HUES64 (cell line): ENCODE measurements around the gene DBP.
A peak's percentile ranks its signal among the peaks of the same experiment; 100 is the strongest.

ENCODE experiments used
- H3K27ac ChIP-seq: 2 replicates; pipeline ENCODE4 v1.7.0; 2013; ENCODE audit warnings: low read depth, low read length, inconsistent platforms
- H3K27me3 ChIP-seq: 2 replicates; pipeline ENCODE4 v1.6.1; 2013; ENCODE audit warnings: mild to moderate bottlenecking, low read length; ENCODE audit not compliant: insufficient read depth
- H3K36me3 ChIP-seq: 2 replicates; pipeline ENCODE4 v1.6.1; 2013; ENCODE audit warnings: mild to moderate bottlenecking, low read length; ENCODE audit not compliant: insufficient read depth
- H3K4me1 ChIP-seq: 2 replicates; pipeline ENCODE4 v1.6.1; 2013; ENCODE audit warnings: mild to moderate bottlenecking, low read length, moderate library complexity; ENCODE audit not compliant: insufficient read depth
- H3K4me3 ChIP-seq: 2 replicates; pipeline ENCODE4 v1.5.1; 2013; ENCODE audit warnings: mild to moderate bottlenecking, low read length, moderate library complexity
- H3K9ac ChIP-seq: 2 replicates; pipeline ENCODE4 v1.6.1; 2013; ENCODE audit warnings: mild to moderate bottlenecking, low read depth, low read length
- H3K9me3 ChIP-seq: 2 replicates; pipeline ENCODE4 v1.6.1; 2013; ENCODE audit warnings: low read depth, low read length; ENCODE audit not compliant: insufficient read depth
- WGBS: fragments of 150-250, 120-280 bp; methylation state at CpG from one replicate; pipeline ENCODE4 v1.1.7; 2013; ENCODE audit warnings: missing lambda C conversion rate; 5-methylcytosine and 5-hydroxymethylcytosine counted together

The DBP gene

DNA sequence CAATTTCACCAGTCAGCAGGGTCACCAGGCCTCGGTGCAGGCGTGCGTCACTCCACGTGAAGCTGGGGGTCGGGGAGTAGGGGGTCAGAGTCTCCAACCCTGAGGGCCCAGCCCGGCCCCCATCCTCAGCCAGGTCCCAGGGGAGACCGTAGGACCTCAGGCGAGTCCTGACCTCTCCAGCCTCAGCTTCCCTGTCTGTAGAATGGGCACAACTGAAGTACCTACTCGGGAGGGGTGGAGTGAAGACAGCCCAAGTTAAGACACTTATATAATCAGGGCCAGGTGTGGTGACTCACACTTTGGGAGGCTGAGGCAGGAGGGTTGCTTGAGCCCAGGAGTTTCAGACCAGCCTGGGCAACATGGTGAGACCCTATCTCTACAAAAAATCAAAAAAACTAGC lies 33.3 kb downstream of the DBP start:
- Histone ChIP-seq H3K9me3 (no peaks in the 10 kb centered on the region), H3K27ac (no peak overlapping the region), H3K27me3 (no peaks in the 10 kb centered on the region), H3K4me1 (no peaks in the 10 kb centered on the region), H3K4me3 (no peak overlapping the region), H3K36me3 (no peaks in the 10 kb centered on the region), H3K9ac (no peak overlapping the region)
- WGBS: 96% methylated on average over 9 of the region's 9 CpGs

DNA sequence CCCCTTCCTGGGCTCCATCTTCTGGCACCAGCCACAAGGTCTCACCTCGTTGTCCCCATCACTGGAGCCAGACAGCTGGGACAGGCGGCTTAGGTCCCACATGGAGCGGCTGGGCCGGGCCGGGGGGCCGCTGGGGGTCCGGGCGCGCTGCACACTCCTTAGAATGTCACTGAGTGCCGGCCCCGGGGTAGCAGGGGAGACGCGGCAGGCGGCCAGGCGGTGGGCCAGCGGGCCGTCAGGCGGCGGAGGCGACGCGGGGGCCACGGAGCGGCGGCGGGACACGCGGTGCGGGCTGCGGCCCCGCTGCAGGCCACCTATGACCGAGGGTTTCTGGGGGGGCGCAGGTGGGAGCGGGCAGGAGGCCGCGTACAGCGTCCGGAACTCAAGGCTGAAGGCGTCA lies 33.7 kb downstream of the DBP start:
- no peak overlapping the region for H3K4me3 ChIP-seq
- no peaks in the 10 kb centered on the region for H3K4me1 ChIP-seq
- WGBS: 96% methylated on average over 39 of the region's 39 CpGs
- no peaks in the 10 kb centered on the region for H3K27me3 ChIP-seq
- H3K9ac ChIP-seq: no peak overlapping the region
- H3K9me3 ChIP-seq: no peaks in the 10 kb centered on the region
- no peak overlapping the region for H3K27ac ChIP-seq
- H3K36me3 ChIP-seq: no peaks in the 10 kb centered on the region

- 95% methylated on average over 9 of the region's 9 CpGs for WGBS
- Histone ChIP-seq H3K9me3 (no peaks in the 10 kb centered on the region), H3K36me3 (no peaks in the 10 kb centered on the region), H3K4me3 (no peak overlapping the region), H3K4me1 (no peaks in the 10 kb centered on the region), H3K27ac (no peak overlapping the region), H3K27me3 (no peaks in the 10 kb centered on the region), H3K9ac (no peak overlapping the region)
These were observed 34.2 kb downstream of the DBP start for GRCh38 chr19:48603001-48603400.

GRCh38 chr19:48600679-48601417 lies 36.3 kb downstream of the DBP start:
- no peak overlapping the region for H3K27ac ChIP-seq
- no peak overlapping the region for H3K9ac ChIP-seq
- no peak overlapping the region for H3K4me3 ChIP-seq
- H3K4me1 ChIP-seq: no peaks in the 10 kb centered on the region
- H3K27me3 ChIP-seq: no peaks in the 10 kb centered on the region
- H3K9me3 ChIP-seq: no peaks in the 10 kb centered on the region
- WGBS: 92% methylated on average over 21 of the region's 21 CpGs
- H3K36me3 ChIP-seq: no peaks in the 10 kb centered on the region

DNA sequence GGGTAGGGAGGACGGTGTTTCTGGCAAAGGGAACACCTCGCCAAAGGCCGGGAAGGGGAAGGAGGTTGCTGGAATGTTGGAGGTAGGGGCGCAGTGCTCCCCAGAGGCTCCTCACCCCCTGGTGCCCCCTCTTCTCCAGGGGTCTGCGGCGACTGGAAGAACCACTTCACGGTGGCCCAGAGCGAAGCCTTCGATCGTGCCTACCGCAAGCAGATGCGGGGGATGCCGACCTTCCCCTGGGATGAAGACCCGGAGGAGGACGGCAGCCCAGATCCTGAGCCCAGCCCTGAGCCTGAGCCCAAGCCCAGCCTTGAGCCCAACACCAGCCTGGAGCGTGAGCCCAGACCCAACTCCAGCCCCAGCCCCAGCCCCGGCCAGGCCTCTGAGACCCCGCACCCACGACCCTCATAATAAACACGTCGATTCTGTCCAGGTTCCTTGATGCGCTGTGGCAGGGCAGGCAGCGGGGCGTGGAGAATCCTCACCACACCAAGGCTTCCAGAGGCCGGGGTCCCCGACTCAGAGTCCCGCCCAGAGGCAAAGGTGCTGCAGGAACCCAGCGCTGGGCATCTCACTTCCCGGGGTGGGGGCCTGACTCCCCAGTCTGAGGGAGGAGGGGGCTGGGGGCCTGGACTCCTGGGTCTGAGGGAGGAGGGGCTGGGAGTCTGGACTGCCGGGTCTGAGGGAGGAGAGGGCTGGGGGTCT lies 38.0 kb downstream of the DBP start:
- Histone ChIP-seq H3K9ac (no peak overlapping the region), H3K27ac (no peak overlapping the region), H3K4me3 (no peak overlapping the region), H3K27me3 (no peaks in the 10 kb centered on the region), H3K4me1 (no peaks in the 10 kb centered on the region), H3K36me3 (no peaks in the 10 kb centered on the region), H3K9me3 (no peaks in the 10 kb centered on the region)
- WGBS: 85% methylated on average over 30 of the region's 30 CpGs

- H3K9ac ChIP-seq: no peak overlapping the region
- 89% methylated on average over 39 of the region's 39 CpGs for WGBS
- no peaks in the 10 kb centered on the region for H3K4me1 ChIP-seq
- H3K36me3 ChIP-seq: no peaks in the 10 kb centered on the region
- H3K4me3 ChIP-seq: no peak overlapping the region
- H3K9me3 ChIP-seq: no peaks in the 10 kb centered on the region
- no peak overlapping the region for H3K27ac ChIP-seq
- H3K27me3 ChIP-seq: no peaks in the 10 kb centered on the region
These were observed 40.3 kb downstream of the DBP start for GRCh38 chr19:48596679-48597465.

DNA sequence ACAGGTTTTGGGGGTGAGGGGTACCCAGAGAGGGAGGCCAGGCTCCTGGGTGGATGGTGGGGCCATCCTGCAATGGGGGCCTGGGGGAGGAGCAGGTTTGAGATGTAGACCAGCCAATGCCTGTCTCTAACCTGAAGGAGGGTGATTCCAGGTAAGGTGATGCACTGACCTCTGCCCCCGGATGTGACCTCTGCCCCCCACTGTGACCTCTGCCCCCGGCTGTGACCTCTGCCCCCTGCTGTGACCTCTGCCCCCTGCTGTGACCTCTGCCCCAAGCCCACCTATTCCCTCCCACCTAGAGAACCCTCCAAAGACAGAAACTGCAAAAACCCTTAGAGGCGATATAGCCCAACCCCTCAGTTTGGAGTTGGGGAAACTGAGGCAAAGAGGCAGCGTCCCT lies 40.9 kb downstream of the DBP start:
- Histone ChIP-seq H3K9ac (no peak overlapping the region), H3K4me1 (no peaks in the 10 kb centered on the region)
- WGBS: 96% methylated on average over 3 of the region's 4 CpGs

DNA sequence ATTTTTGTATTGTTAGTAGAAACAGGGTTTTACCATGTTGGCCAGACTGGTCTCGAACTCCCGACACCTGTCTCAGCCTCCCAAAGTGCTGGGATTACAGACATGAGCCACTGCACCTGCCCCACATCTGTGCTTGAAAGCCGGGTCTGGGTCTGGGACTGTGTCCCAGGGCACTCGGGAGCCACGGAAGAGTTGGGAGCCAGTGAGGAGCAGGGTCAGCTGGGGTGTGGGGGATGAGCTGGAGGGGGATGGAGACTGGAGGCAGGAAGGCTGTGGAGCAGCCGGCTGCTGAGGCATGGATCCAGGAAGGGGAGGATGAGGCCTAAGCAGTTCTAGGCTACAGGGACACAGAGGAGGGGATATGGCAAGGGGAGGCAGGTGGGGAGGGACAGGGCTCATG lies 41.3 kb downstream of the DBP start:
- Histone ChIP-seq H3K9me3 (no peaks in the 10 kb centered on the region), H3K4me3 (no peak overlapping the region), H3K9ac (no peak overlapping the region), H3K27ac (no peak overlapping the region), H3K4me1 (no peaks in the 10 kb centered on the region), H3K36me3 (no peaks in the 10 kb centered on the region), H3K27me3 (no peaks in the 10 kb centered on the region)
- WGBS: 86% methylated on average over 6 of the region's 6 CpGs

More for the DNA sequence above, 40.9 kb downstream of the DBP start:
- Histone ChIP-seq H3K27ac (no peak overlapping the region), H3K4me3 (no peak overlapping the region), H3K36me3 (no peaks in the 10 kb centered on the region), H3K9me3 (no peaks in the 10 kb centered on the region), H3K27me3 (no peaks in the 10 kb centered on the region)

DNA sequence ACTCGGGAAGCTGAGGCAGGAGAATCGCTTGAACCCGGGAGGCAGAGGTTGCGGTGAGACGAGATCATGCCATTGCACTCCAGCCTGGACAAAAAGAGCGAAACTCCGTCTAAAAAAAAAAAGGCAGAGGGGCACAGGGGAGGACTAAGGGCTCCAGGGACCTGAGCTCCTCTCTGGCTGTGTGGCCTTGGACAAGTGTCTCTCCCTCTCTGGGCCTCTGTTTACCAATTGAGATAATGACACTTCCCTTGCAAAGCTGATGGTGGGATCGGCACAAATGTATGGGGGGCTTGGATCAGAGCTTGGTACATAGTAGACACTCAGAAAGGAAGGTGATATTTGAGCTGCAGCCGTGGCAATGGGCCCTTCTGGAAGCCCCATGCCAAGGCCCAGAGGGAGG lies 42.0 kb downstream of the DBP start:
- 87% methylated on average over 9 of the region's 9 CpGs for WGBS
- H3K4me3 ChIP-seq: no peak overlapping the region
- no peaks in the 10 kb centered on the region for H3K9me3 ChIP-seq
- H3K36me3 ChIP-seq: no peaks in the 10 kb centered on the region
- H3K9ac ChIP-seq: no peak overlapping the region
- no peak overlapping the region for H3K27ac ChIP-seq
- H3K4me1 ChIP-seq: no peaks in the 10 kb centered on the region
- no peaks in the 10 kb centered on the region for H3K27me3 ChIP-seq

DNA sequence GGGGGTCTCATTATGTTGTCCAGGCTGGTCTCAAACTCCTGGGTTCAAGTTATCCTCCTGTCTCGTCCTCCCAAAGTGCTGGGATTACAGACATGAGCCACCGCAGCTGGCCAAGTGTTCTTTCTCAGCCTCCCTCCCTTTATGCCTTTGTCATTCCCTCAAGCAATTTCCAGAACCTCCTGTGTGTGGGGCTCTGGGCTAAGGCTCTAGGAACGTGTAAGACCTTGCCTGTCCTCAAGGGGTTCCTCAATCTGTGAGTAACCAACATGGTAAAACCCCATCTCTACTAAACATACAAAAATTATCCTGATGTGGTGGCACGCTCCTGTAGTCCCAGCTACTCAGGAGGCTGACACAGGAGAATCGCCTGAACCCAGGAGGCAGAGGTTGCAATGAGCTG lies 46.2 kb downstream of the DBP start:
- Histone ChIP-seq H3K27ac (no peak overlapping the region), H3K4me1 (no peaks in the 10 kb centered on the region), H3K27me3 (no peaks in the 10 kb centered on the region), H3K9ac (no peak overlapping the region), H3K4me3 (no peak overlapping the region), H3K9me3 (no peaks in the 10 kb centered on the region), H3K36me3 (no peaks in the 10 kb centered on the region)
- 79% methylated on average over 5 of the region's 5 CpGs for WGBS

GRCh38 chr19:48588670-48589401 lies 48.3 kb downstream of the DBP start:
- H3K4me1 ChIP-seq: peaks cover 3% of the 10 kb centered on the region
- no peaks in the 10 kb centered on the region for H3K36me3 ChIP-seq
- H3K27me3 ChIP-seq: no peaks in the 10 kb centered on the region
- no peak overlapping the region; the same call in 1 of the 2 replicates for H3K9ac ChIP-seq
- WGBS: 7% methylated on average over 36 of the region's 36 CpGs
- H3K9me3 ChIP-seq: no peaks in the 10 kb centered on the region
- H3K27ac ChIP-seq: no peak overlapping the region
- H3K4me3 ChIP-seq: peak overlapping the region; percentile 55
